Neural crest cell (in vitro differentiated cells): ENCODE results near the gene PYGB. TPM values are rescaled to one million over a fixed set of nuclear protein-coding genes. Genes with fewer than 3 reads are reported as not detected.
"Not testable (repeated sequence)": the region's sequence is repeated elsewhere in the genome, so short reads cannot be mapped to it uniquely, and the experiment has no call there.

ENCODE experiments used
- DNase-seq: peaks from one replicate; pipeline ENCODE4 v3.0.0; 2021; ENCODE audit warnings: low read depth, mixed read lengths, low spot score
- H3K27ac Mint-ChIP-seq: one replicate; pipeline ENCODE4 v1.8.0; 2021; ENCODE audit warnings: mild to moderate bottlenecking, mixed read lengths; ENCODE audit not compliant: unreplicated experiment
- H3K27me3 Mint-ChIP-seq: 2 replicates; pipeline ENCODE4 v1.8.0; 2021; ENCODE audit warnings: low read depth, mild to moderate bottlenecking, mixed read lengths
- H3K36me3 Mint-ChIP-seq: 2 replicates; pipeline ENCODE4 v1.8.0; 2021; ENCODE audit warnings: low read depth, mild to moderate bottlenecking, mixed read lengths
- H3K4me1 Mint-ChIP-seq: 2 replicates; pipeline ENCODE4 v1.8.0; 2021; ENCODE audit warnings: mixed read lengths
- H3K4me3 Mint-ChIP-seq: one replicate; pipeline ENCODE4 v1.8.0; 2021; ENCODE audit warnings: mild to moderate bottlenecking, mixed read lengths
- H3K9me3 Mint-ChIP-seq: 2 replicates; pipeline ENCODE4 v1.8.0; 2021; ENCODE audit warnings: mixed read lengths
- total RNA-seq: library from RNA; stranded (reverse); gene quantifications from 2 replicates; pipeline ENCODE4 v1.2.1, GENCODE V29; 2021
- TF ChIP-seq, protein P1 (sequence below): fragments of 200-600 bp; sonication (generic); conservative IDR thresholded peaks from 2 replicates; pipeline ENCODE4 v1.5.0; 2021; ENCODE audit warnings: antibody characterized with exemption, mild to moderate bottlenecking

Gene PYGB
- total RNA-seq, 1 donor from 2014 or later = 77.1 TPM

DNA sequence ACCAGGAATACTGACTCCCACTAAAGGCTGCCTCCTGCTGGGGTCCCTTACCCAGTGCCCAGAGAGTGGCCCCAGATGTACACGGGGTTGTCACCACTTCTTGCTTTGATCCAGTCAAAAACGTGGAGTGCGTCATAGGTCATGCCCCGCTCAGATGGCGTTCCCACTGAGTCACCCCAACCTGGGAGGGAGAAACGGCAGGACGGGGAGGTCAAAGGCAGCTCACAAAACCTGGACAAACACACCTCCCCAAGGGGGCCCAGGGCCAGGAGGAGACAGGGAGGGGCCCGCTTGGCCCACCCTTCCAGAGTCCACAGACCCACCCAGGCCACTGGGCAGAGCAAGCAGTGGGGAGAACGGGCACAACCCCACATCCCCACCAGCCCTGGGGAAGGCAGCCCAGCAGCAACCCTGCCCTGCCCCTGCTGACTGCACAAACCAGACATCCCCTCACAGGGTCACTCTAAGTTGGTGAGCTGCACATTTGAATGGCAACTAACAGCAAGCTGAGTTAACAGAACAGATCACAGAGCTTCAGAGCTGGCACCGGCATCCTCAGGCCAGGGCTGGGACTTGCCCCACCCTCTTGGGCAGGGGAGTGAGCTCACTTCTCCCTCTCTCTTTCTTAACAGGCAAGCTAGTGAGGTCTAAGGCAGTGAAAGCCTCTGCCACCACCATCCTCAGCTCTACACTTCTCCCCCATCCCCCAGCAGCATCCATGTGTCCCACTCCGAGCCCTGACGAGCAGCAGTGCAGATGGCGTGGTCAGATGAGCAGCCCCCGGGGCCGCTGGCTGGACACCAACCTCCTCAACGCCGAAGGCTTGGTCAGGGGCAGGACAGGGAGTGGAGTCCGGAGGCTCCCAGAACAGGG is 61.7 kb downstream of the PYGB start:
- H3K27me3 Mint-ChIP-seq = no peaks in the 10 kb centered on the region
- peak overlapping the region; percentile 69 for H3K27ac Mint-ChIP-seq

DNA sequence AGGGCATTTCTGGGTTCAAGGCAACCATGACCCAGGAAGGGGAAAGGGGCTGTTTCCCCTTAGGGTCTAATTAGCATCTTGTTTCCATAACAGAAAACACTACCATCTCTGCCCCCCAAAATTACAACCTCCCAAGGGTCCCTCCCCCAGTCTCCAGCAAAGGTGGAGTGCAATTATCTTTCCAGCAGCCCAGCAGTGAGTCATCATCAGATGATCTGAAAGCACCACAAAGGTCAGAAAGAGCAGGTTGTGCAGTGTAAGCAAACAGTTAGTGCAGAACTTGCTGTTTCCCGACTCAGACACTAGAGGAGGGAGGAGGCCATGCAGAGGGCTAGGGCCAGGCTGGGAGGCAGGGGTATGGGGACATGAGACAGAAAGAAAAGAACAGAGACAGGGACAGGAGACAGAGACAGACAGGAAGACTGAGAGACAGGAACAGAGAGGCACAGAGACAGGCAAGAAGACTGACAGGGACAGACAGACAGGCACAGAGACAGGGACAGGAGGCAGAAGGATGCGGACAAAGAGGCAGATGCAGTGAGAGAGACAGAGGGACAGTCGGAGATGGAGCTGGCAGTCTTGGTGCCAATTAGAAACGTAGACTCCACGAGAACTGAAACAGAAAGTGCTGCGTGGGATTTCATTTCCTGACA is 62.5 kb downstream of the PYGB start:
- no peaks in the 10 kb centered on the region for H3K27me3 Mint-ChIP-seq
- peaks cover 11% of the 10 kb centered on the region for H3K36me3 Mint-ChIP-seq
- no peaks in the 10 kb centered on the region for H3K9me3 Mint-ChIP-seq
- TF ChIP-seq, protein P1, sequence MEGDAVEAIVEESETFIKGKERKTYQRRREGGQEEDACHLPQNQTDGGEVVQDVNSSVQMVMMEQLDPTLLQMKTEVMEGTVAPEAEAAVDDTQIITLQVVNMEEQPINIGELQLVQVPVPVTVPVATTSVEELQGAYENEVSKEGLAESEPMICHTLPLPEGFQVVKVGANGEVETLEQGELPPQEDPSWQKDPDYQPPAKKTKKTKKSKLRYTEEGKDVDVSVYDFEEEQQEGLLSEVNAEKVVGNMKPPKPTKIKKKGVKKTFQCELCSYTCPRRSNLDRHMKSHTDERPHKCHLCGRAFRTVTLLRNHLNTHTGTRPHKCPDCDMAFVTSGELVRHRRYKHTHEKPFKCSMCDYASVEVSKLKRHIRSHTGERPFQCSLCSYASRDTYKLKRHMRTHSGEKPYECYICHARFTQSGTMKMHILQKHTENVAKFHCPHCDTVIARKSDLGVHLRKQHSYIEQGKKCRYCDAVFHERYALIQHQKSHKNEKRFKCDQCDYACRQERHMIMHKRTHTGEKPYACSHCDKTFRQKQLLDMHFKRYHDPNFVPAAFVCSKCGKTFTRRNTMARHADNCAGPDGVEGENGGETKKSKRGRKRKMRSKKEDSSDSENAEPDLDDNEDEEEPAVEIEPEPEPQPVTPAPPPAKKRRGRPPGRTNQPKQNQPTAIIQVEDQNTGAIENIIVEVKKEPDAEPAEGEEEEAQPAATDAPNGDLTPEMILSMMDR = peak; percentile 54
- peak overlapping the region; percentile 28 for H3K4me3 Mint-ChIP-seq
- H3K4me1 Mint-ChIP-seq = peaks cover 9% of the 10 kb centered on the region
- peak overlapping the region; percentile 91 for H3K27ac Mint-ChIP-seq
- no peak for DNase-seq

More for the DNA sequence above, 61.7 kb downstream of the PYGB start:
- Mint-ChIP-seq H3K4me1 (peaks cover 9% of the 10 kb centered on the region), H3K4me3 (no peak overlapping the region), H3K36me3 (peaks cover 11% of the 10 kb centered on the region), H3K9me3 (no peaks in the 10 kb centered on the region)
- DNase-seq = no peak
- TF ChIP-seq, protein P1 = no peak

DNA sequence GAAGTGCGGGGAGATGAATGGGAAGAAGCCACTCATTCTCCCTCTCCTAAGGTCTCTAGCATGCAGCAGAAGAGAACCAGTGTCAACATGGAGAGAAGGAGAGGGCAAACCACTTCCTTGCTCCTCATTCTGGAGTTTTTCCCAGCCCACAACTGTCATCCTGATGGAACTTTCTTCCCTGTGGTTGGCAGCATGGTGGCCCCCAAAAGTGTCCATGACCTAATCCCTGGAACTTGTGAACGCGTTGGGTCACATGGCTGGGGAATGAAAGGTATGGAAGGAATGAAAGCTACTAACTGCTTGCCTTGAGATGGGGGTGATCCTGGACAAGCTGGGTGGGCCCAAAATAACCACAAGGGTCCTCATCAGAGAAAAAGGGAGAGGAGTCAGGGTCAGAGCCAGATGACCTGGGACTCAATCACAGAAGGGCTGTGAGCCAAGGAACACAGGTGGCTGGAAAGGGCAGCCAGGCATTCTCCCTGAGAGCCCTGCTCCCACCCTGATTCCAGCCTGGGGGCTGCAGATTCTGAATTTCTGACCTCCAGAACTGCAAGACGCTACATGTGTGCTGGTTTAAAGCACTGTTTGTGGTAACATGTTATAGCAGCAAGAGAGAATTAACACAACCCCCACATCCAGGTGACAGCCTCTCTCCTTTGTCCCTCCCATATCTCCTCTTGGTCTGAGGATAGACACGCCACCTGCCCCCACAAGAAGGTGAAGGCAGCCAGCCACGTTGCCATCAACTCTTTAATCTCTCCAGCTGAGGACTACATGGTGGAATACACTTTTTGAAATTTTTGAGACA is 63.2 kb downstream of the PYGB start:
- Mint-ChIP-seq H3K36me3 (peaks cover 11% of the 10 kb centered on the region), H3K27me3 (no peaks in the 10 kb centered on the region), H3K4me3 (no peak overlapping the region), H3K4me1 (peaks cover 9% of the 10 kb centered on the region), H3K27ac (peak overlapping the region; percentile 62), H3K9me3 (no peaks in the 10 kb centered on the region)
- no peak for DNase-seq
- TF ChIP-seq, protein P1 = no peak

DNA sequence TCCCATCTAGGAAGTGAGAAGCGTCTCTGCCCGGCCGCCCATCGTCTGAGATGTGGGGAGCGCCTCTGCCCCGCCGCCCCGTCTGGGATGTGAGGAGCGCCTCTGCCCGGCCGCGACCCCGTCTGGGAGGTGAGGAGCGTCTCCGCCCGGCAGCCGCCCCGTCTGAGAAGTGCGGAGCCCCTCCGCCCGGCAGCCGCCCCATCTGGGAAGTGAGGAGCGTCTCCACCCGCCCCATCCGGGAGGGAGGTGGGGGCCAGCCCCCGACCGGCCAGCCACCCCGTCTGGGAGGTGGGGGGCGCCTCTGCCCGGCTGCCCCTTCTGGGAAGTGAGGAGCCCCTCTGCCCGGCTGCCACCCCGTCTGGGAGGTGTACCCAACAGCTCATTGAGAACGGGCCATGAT is 64.8 kb downstream of the PYGB start:
- H3K27me3 Mint-ChIP-seq, H3K27ac Mint-ChIP-seq, H3K4me3 Mint-ChIP-seq, DNase-seq, H3K9me3 Mint-ChIP-seq, H3K4me1 Mint-ChIP-seq: not testable (repeated sequence)
- H3K36me3 Mint-ChIP-seq = peaks cover 12% of the 10 kb centered on the region

DNA sequence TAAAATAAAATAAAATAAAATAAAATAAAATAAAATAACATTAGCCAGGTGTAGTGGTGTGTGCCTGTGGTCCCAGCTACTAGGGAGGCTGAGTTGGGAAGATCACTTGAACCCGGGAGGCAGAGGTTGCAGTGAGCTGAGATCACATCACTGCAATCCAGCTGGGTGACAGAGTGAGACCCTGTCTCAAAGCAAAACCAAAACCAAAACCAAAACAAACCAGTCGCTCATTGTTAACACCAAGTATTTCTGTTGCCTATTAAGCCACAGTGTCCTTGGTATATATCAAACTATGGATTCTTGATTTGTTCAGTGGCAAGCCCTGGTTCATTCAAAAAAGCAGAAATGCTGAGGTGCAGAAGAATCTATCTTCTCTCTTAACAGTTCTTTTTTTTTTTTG is 65.7 kb downstream of the PYGB start:
- H3K27ac Mint-ChIP-seq = no peak overlapping the region

More for the DNA sequence above, 65.7 kb downstream of the PYGB start:
- DNase-seq = no peak
- Mint-ChIP-seq H3K4me1 (peaks cover 9% of the 10 kb centered on the region), H3K4me3 (no peak overlapping the region), H3K9me3 (no peaks in the 10 kb centered on the region), H3K27me3 (no peaks in the 10 kb centered on the region), H3K36me3 (peaks cover 12% of the 10 kb centered on the region)
- TF ChIP-seq, protein P1 = no peak
